Kidney (tissue), 14 donors: ENCODE data around the gene LRRC45. TPM values are rescaled to one million over a fixed set of nuclear protein-coding genes. Genes with fewer than 3 reads are reported as not detected.

Experiments
- DNase-seq, 5 donors: peaks; one replicate each; pipeline ENCODE4 v3.0.0-alpha.2; 2013 to 2020
- FAIRE-seq: peaks from 2 replicates; lab custom pipeline; 2012; peaks lifted over from hg19 to GRCh38; lab: Jason Lieb, UNC
- H3K27ac ChIP-seq, 2 donors: one replicate each; pipeline ENCODE4 v1.7.0; 2013; ENCODE audit warnings: low read depth in 2 of 2, low read length in 2 of 2, inconsistent platforms in 1 of 2
- H3K27me3 ChIP-seq: one replicate; pipeline ENCODE4 v1.7.1; 2013; ENCODE audit warnings: low read length, inconsistent platforms; ENCODE audit not compliant: control insufficient read depth, insufficient read depth
- H3K36me3 ChIP-seq, 3 donors: one replicate each; pipeline versions ENCODE4 v1.7.0 to v1.7.1; 2013; ENCODE audit warnings: low read length in 3 of 3, control low read depth in 1 of 3, inconsistent platforms in 1 of 3; ENCODE audit not compliant: insufficient read depth in 3 of 3, control insufficient read depth in 2 of 3
- H3K4me1 ChIP-seq, 3 donors: one replicate each; pipeline versions ENCODE4 v1.7.0 to v1.7.1; 2013; ENCODE audit warnings: low read length in 3 of 3, inconsistent platforms in 1 of 3, low read depth in 1 of 3; ENCODE audit not compliant: control insufficient read depth in 2 of 3, insufficient read depth in 2 of 3
- H3K4me3 ChIP-seq, 3 donors: one replicate each; pipeline versions ENCODE4 v1.7.0 to v1.8.1; 2013; ENCODE audit warnings: low read length in 3 of 3, control low read depth in 1 of 3, inconsistent platforms in 1 of 3
- H3K9ac ChIP-seq, 3 donors: one replicate each; pipeline versions ENCODE4 v1.7.0 to v1.7.1; 2013; ENCODE audit warnings: low read length in 3 of 3, control low read depth in 1 of 3, inconsistent platforms in 1 of 3
- H3K9me3 ChIP-seq, 3 donors: one replicate each; pipeline versions ENCODE4 v1.7.0 to v1.7.1; 2013; ENCODE audit warnings: low read length in 3 of 3, control low read depth in 1 of 3, inconsistent platforms in 1 of 3; ENCODE audit not compliant: control insufficient read depth in 2 of 3, insufficient read depth in 1 of 3
- intact Hi-C: fragments of 100-400 bp; cut with DNase I; formaldehyde crosslinking; loops from one replicate; pipeline ENCODE4 v1.11.1; 2022
- polyA plus RNA-seq: library from polyadenylated mRNA; stranded (reverse); fragments of 350-450 nt; fragmentation: Illumina TruSeq; extraction: RNeasy Lipid Tissue Mini Kit (QIAGEN cat#74804); gene quantifications from one replicate; pipeline ENCODE4 v1.2.3, GENCODE V29; 2014; ENCODE audit warnings: low read depth, low replicate concordance; ENCODE audit not compliant: insufficient read depth
- total RNA-seq: library from RNA; stranded (reverse); fragmentation: NEBNext Ultra II Directional; extraction: Animal tissue kit (Norgen Biotek cat#: 25700); gene quantifications from one replicate; pipeline ENCODE4 v1.2.1, GENCODE V29; 2021
- TF ChIP-seq, protein P1 (sequence below): IDR thresholded peaks from 3 replicates; pipeline ENCODE4 v1.5.1; 2012; ENCODE audit warnings: mild to moderate bottlenecking, moderate library complexity, borderline replicate concordance; ENCODE audit not compliant: insufficient read depth; ENCODE audit errors: extremely low read depth
- donor health status: control.
- donor health status: control.
- donor health status: control.
- donor health status: control.
- donor health status: control.
- donor health status: DM: yes; HTN: yes; CAD: no.
- donor health status: Normal renal cell carcinoma (clear cell type).

LRRC45 gene
- total and polyA plus RNA-seq, 2 donors from 2014 or later, result 9.9 TPM

DNA sequence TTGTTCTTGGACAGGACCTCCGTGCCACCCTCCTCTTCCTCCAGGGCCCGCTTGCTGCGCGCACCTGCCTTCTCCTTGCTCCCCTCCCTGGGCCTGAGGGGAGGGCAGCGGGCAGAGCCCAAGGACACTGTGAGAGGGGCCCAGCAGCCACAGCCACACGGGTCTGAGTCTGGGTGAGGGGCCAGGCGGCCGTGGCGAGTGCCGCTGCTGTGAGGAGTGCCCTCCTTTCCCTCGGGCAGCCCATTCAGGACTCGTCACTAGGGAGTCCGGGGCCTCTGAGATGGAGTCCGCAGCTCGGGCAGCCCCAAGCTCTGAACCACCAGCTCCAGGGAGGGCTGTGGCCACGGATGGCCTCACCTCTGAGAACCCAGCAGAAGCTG, 36.9 kb downstream of the LRRC45 start:
- H3K4me3 ChIP-seq, result no peak overlapping the region
- no peak overlapping the region for H3K27ac ChIP-seq
- H3K27me3 ChIP-seq, result no peaks in the 10 kb centered on the region
- FAIRE-seq (no peak), DNase-seq (peak in 1 of 5 donors; percentile 62)
- H3K36me3 ChIP-seq, result peaks cover 0 to 25% (median 5%) of the 10 kb centered on the region in 3 donors
- no peak overlapping the region for H3K9ac ChIP-seq
- H3K9me3 ChIP-seq, result no peaks in the 10 kb centered on the region
- H3K4me1 ChIP-seq, result peaks cover 0 to 21% (median 9%) of the 10 kb centered on the region in 3 donors
- intact Hi-C loops, result no loop called here
- TF ChIP-seq, protein P1, sequence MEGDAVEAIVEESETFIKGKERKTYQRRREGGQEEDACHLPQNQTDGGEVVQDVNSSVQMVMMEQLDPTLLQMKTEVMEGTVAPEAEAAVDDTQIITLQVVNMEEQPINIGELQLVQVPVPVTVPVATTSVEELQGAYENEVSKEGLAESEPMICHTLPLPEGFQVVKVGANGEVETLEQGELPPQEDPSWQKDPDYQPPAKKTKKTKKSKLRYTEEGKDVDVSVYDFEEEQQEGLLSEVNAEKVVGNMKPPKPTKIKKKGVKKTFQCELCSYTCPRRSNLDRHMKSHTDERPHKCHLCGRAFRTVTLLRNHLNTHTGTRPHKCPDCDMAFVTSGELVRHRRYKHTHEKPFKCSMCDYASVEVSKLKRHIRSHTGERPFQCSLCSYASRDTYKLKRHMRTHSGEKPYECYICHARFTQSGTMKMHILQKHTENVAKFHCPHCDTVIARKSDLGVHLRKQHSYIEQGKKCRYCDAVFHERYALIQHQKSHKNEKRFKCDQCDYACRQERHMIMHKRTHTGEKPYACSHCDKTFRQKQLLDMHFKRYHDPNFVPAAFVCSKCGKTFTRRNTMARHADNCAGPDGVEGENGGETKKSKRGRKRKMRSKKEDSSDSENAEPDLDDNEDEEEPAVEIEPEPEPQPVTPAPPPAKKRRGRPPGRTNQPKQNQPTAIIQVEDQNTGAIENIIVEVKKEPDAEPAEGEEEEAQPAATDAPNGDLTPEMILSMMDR, result no peak

DNA sequence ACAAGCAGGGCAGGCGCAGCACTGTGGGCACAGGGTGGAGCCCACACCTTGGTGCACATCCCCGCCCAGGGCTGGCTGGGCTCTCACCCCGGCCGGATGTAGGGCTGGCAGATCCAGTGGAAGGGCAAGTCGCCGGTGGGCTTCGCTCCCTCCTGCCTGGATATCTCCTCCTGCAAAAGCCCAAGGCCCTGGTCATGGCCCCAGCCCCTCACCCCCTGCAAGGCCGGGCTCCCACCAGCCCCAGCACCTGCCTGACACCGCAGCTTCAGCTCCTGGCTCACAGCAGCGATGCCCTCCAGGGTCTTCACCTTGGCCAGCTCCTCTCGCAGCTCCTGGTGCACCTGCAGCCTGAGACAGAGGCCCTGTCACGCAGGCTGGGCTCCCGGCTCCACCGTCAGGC, 37.5 kb downstream of the LRRC45 start:
- Histone ChIP-seq H3K27me3 (no peaks in the 10 kb centered on the region), H3K4me1 (peaks cover 0 to 23% (median 9%) of the 10 kb centered on the region in 3 donors), H3K9ac (no peak overlapping the region), H3K27ac (no peak overlapping the region), H3K4me3 (no peak overlapping the region), H3K9me3 (no peaks in the 10 kb centered on the region), H3K36me3 (peaks cover 0 to 21% (median 5%) of the 10 kb centered on the region in 3 donors)
- intact Hi-C loops, result no loop called here
- peak in 1 of 5 donors; percentile 68 for DNase-seq
- FAIRE-seq, result no peak
- TF ChIP-seq, protein P1, result no peak

DNA sequence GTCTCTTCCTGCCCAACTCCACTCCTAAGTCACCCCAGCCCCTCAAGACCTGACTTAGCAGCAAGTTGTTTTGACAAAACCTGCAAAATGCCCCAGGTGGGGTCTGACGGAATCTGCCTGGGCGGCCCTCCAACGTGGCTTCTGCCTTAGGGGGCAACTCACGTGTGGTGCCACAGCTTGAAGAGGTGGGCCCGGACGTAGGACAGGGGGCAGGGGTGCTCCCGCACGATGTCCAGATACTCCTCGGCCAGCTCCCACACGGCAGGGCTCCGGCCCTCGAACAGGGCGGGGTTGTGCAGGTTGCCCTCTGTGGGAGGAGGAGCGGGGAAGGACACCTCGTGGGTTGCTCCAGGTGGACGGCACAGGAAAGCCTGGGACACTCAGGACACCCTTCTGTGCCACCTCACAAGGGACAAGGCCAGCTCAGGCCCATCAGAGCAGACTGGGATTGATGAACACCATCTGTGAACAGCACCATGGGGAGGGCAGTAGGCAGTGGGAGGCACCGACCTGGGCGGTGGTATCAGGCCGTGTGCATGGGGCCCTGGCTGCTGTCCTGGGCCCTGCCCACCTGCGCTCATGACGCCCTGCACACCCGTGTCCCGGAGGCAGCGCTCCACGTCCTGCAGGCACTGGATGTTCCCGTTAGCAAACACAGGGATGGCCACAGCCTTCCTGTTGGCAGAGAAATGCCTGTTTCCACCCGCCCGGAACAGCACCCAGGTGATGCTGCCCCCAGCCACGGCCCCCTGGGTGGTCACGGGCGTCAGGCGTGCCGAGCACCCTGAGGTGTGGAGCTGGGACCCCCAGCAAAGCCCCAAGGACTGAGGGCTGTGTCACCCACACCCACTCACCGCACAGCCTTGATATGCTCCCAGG, 38.2 kb downstream of the LRRC45 start:
- no peak overlapping the region for H3K9ac ChIP-seq
- TF ChIP-seq, protein P1, result no peak
- no peaks in the 10 kb centered on the region for H3K9me3 ChIP-seq
- no peak overlapping the region for H3K27ac ChIP-seq
- peaks cover 0 to 21% (median 5%) of the 10 kb centered on the region in 3 donors for H3K36me3 ChIP-seq
- FAIRE-seq, result no peak
- no peaks in the 10 kb centered on the region for H3K27me3 ChIP-seq
- peaks cover 0 to 24% (median 14%) of the 10 kb centered on the region in 3 donors for H3K4me1 ChIP-seq
- intact Hi-C loops, result no loop called here
- peak in 1 of 5 donors; percentile 63 for DNase-seq
- no peak overlapping the region for H3K4me3 ChIP-seq
